Stimulated activated CD8-positive, alpha-beta memory T cell treated with anti-CD3 and anti-CD28 coated beads, Interleukin-15, amount 100 ng/mL, for 24 hours (primary cell): Measurements from ENCODE around the gene PARL.
A peak's percentile ranks its signal among the peaks of the same experiment; 100 is the strongest.

ENCODE experiments used
- DNase-seq: peaks from one replicate; pipeline ENCODE4 v3.0.0-alpha.2; 2020; ENCODE audit warnings: low read depth

Gene PARL

GRCh38 chr3:183884427-183885296, at the start of gene PARL:
Gene PARL (minus strand): TSS chr3:183884880. CDS start chr3:183884846, 34 bp downstream.
- DNase-seq: peak; percentile 96

- DNase-seq: no peak
These were observed 48.5 kb upstream of the PARL start for GRCh38 chr3:183933160-183933559.

GRCh38 chr3:183931881-183932280, 47.2 kb upstream of the PARL start:
- DNase-seq: no peak

GRCh38 chr3:183930086-183930485, 45.4 kb upstream of the PARL start:
- DNase-seq: no peak

GRCh38 chr3:183927059-183927458, 42.4 kb upstream of the PARL start:
- no peak for DNase-seq

GRCh38 chr3:183924956-183925355, 40.3 kb upstream of the PARL start:
- DNase-seq: no peak

- no peak for DNase-seq
These were observed 39.9 kb upstream of the PARL start for GRCh38 chr3:183924543-183924942.

GRCh38 chr3:183922421-183922820, 37.7 kb upstream of the PARL start:
- DNase-seq: no peak

GRCh38 chr3:183921096-183921495, 36.4 kb upstream of the PARL start:
- no peak for DNase-seq

- no peak for DNase-seq
These were observed 35.7 kb upstream of the PARL start for GRCh38 chr3:183920416-183920815.

- DNase-seq: no peak
These were observed 33.5 kb upstream of the PARL start for GRCh38 chr3:183918178-183918577.

GRCh38 chr3:183917776-183918175, 33.1 kb upstream of the PARL start:
- DNase-seq: no peak

GRCh38 chr3:183914856-183915255, 30.2 kb upstream of the PARL start:
- no peak for DNase-seq

- no peak for DNase-seq
These were observed 28.9 kb upstream of the PARL start for GRCh38 chr3:183913580-183913920.

GRCh38 chr3:183912895-183913579, 28.4 kb upstream of the PARL start:
- no peak for DNase-seq

GRCh38 chr3:183911763-183912506, 27.3 kb upstream of the PARL start:
- no peak for DNase-seq

- DNase-seq: no peak
These were observed 26.4 kb upstream of the PARL start for GRCh38 chr3:183911087-183911486.

GRCh38 chr3:183909030-183909600, 24.4 kb upstream of the PARL start:
- no peak for DNase-seq

GRCh38 chr3:183907911-183908331, 23.2 kb upstream of the PARL start:
- no peak for DNase-seq

- DNase-seq: no peak
These were observed 22.5 kb upstream of the PARL start for GRCh38 chr3:183907176-183907575.

- no peak for DNase-seq
These were observed 21.7 kb upstream of the PARL start for GRCh38 chr3:183906234-183906921.
